K562 (cell line): ENCODE measurements around the gene TAF1B. TPM values are rescaled to one million over a fixed set of nuclear protein-coding genes. Genes with fewer than 3 reads are reported as not detected.

Experiments used
- ATF6 ChIP-seq: sonication (generic); formaldehyde crosslinking; IDR thresholded peaks from 2 replicates; pipeline ENCODE4 v1.4.0; 2020; ENCODE audit warnings: mild to moderate bottlenecking, missing genetic modification reagents
- CHD7 ChIP-seq: fragments of 200-600 bp; sonication (generic); IDR thresholded peaks from one replicate; pipeline ENCODE4 v1.6.1; 2012; ENCODE audit warnings: mild to moderate bottlenecking, low read depth, low read length, inconsistent platforms
- ELK1 ChIP-seq: sonication (generic); formaldehyde crosslinking; IDR thresholded peaks from 2 replicates; pipeline ENCODE4 v1.8.1; 2022; ENCODE audit warnings: missing genetic modification reagents
- ETV1 ChIP-seq: fragments of 450-650 bp; conservative IDR thresholded peaks from 2 replicates; pipeline ENCODE4 v1.6.1; 2016; ENCODE audit warnings: missing genetic modification characterization, control low read depth, low read depth, missing compliant biosample characterization
- NFYB ChIP-seq: IDR thresholded peaks from 2 replicates; pipeline ENCODE4 v1.6.1; 2011; ENCODE audit warnings: mild to moderate bottlenecking, moderate library complexity; ENCODE audit not compliant: insufficient read length; ENCODE audit errors: extremely low read depth
- PHTF2 ChIP-seq: fragments of 250-450 bp; sonication (Bioruptor Pico); IDR thresholded peaks from 2 replicates; pipeline ENCODE4 v1.5.0; 2021; ENCODE audit warnings: mild to moderate bottlenecking
- RNF219 ChIP-seq: fragments of 250-450 bp; sonication (Bioruptor Pico); IDR thresholded peaks from 2 replicates; pipeline ENCODE4 v1.5.0; 2022; ENCODE audit warnings: mild to moderate bottlenecking
- ZFP1 ChIP-seq: fragments of 450-650 bp; formaldehyde crosslinking; IDR thresholded peaks from 2 replicates; pipeline ENCODE4 v1.4.0; 2020; ENCODE audit warnings: mild to moderate bottlenecking, mixed read lengths
- ZNF695 ChIP-seq: fragments of 450-650 bp; formaldehyde crosslinking; IDR thresholded peaks from 2 replicates; pipeline ENCODE4 v1.4.0; 2020; ENCODE audit warnings: mild to moderate bottlenecking, moderate library complexity
- ZNF77 ChIP-seq: fragments of 250-450 bp; sonication (Bioruptor Pico); IDR thresholded peaks from 2 replicates; pipeline ENCODE4 v1.5.0; 2020
- polyA plus RNA-seq, 8 experiments: library from polyadenylated mRNA; depleted of rRNA in 4 of 8; stranded (reverse) in 5 of 8; unstranded in 3 of 8; fragments of >200 nt; fragmentation: Nextera tagmentation in 2 of 8; fragmentation: Illumina TruSeq in 1 of 8; extraction: Ambion mirVana in 2 of 8; extraction: Trizol in 1 of 8; gene quantifications; 2 replicates each; pipeline versions ENCODE4 v1.2.1 to v1.2.3, GENCODE V29; 2011 to 2014; ENCODE audit warnings: inconsistent platforms in 1 of 8, missing spikeins in 1 of 8
- total RNA-seq, 7 experiments: library from RNA; depleted of rRNA in 6 of 7; stranded (reverse); fragments of >200 nt in 6 of 7; fragmentation: Illumina TruSeq in 2 of 7; extraction: Trizol in 2 of 7; gene quantifications; 2 replicates each; pipeline versions ENCODE4 v1.2.1 to v1.2.3, GENCODE V29; 2011 to 2021; ENCODE audit warnings: low replicate concordance in 1 of 7

TAF1B gene
- total and polyA plus RNA-seq, 9 of the 15 experiments (the other 6 are each of a cell fraction or from before 2014, with no cell fraction given): 8.8 to 25.1 (median 17.3) TPM

- TF ChIP-seq ZFP1 (CRISPR knock-in tag): no peak
- no peak for TF ChIP-seq ZNF77
- TF ChIP-seq ELK1 (CRISPR knock-in tag): no peak
- no peak for TF ChIP-seq RNF219 (CRISPR knock-in tag)
- peak; percentile 42 for TF ChIP-seq NFYB
- TF ChIP-seq ETV1 (tag): peak; percentile 95
- TF ChIP-seq CHD7: no peak
- TF ChIP-seq ZNF695 (CRISPR knock-in tag): no peak
- TF ChIP-seq PHTF2 (CRISPR knock-in tag): no peak
- TF ChIP-seq ATF6: 0 out of 2 replicates have a peak, but pooled peaks have one; percentile 89
These were observed at the start of gene TAF1B (continued) for GRCh38 chr2:9843229-9844035.
